Right atrium auricular region (tissue), 2 donors: ENCODE data around the gene LMO7. TPM values are rescaled to one million over a fixed set of nuclear protein-coding genes. Genes with fewer than 3 reads are reported as not detected.

Source experiments
- DNase-seq: peaks from one replicate; pipeline ENCODE4 v3.0.0-alpha.2; 2019; ENCODE audit warnings: low spot score
- H3K27ac ChIP-seq, 2 donors: fragments of 200-600 bp; sonication (generic); 1 replicate in 1 of 2; 2 replicates in 1 of 2; pipeline ENCODE4 v1.5.1; 2016 to 2019
- H3K27me3 ChIP-seq, 2 donors: fragments of 200-600 bp; sonication (generic); one replicate each; pipeline versions ENCODE4 v1.5.1 to v1.6.0; 2017 to 2019
- H3K36me3 ChIP-seq: fragments of 200-600 bp; sonication (generic); one replicate; pipeline ENCODE4 v1.5.1; 2016
- H3K4me1 ChIP-seq, 2 donors: fragments of 200-600 bp; sonication (generic); one replicate each; pipeline versions ENCODE4 v1.5.1 to v1.6.0; 2017 to 2019
- H3K4me3 ChIP-seq, 2 donors: fragments of 200-600 bp; sonication (generic); 1 replicate in 1 of 2; 2 replicates in 1 of 2; pipeline ENCODE4 v1.5.1; 2017 to 2019; ENCODE audit warnings: mild to moderate bottlenecking in 1 of 2, moderate library complexity in 1 of 2
- H3K9me3 ChIP-seq, 2 donors: fragments of 200-600 bp; sonication (generic); one replicate each; pipeline ENCODE4 v1.5.1; 2019
- total RNA-seq, 2 donors: library from RNA; depleted of rRNA; stranded (reverse); fragments of >200 nt; gene quantifications; one replicate each; pipeline ENCODE4 v1.1.0, GENCODE V29; 2016
- TF ChIP-seq, protein P1 (sequence below), 2 donors: fragments of 200-600 bp; sonication (generic); IDR thresholded peaks; one replicate each; pipeline ENCODE4 v1.5.1; 2019; ENCODE audit warnings: antibody characterized with exemption in 2 of 2

LMO7 gene
- total RNA-seq, 2 donors from 2014 or later, result 319 to 484 TPM

DNA sequence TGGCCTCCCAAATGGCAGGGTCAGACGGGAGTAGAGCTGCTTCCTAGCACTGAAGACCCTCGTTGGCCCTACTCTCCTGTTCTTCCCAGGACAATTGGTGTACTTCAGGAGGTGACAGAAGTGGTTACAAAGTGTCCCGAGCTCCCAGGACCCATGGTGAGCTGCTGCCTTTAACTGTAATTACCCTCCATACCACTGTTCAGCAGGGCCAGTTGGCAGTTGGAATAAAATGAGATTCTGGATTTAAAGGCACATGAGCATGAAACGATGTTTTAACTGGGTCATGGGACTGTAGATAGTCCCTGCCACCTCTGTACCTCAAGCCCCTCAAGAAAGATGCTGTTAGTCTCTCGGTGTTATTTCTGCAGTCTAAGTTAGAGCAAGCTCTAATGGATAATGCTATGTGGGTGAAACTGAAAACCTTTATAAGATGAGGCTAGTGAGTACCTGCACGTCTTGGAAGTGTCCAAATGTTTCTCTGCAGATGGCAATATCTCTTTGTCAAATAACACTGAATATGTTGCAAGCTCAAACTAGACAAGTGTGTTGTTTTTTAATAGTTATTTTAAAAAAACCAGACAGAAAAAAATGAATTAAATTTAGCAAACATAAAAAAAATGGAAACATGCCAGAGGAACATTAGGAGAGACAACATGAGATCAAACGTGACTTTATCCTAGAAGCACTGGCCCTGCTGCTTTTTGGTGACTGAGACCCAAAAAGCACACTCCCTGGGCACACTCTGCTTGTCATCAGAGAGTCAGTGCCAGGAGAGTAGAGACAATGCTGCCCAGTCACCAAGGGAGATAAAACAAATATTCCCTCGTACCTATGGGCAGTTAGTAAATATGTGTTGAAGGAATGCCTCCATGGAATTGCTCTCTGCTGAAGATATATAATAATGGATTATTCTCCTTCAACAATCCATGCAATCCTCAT is 266.3 kb downstream of the LMO7 start:
- H3K4me3 ChIP-seq, result no peak overlapping the region
- H3K9me3 ChIP-seq, result peaks cover 0 to 7% of the 10 kb centered on the region in 2 donors
- no peaks in the 10 kb centered on the region for H3K27me3 ChIP-seq
- H3K4me1 ChIP-seq, result peaks cover 0 to 6% of the 10 kb centered on the region in 2 donors
- no peak for DNase-seq
- TF ChIP-seq, protein P1, sequence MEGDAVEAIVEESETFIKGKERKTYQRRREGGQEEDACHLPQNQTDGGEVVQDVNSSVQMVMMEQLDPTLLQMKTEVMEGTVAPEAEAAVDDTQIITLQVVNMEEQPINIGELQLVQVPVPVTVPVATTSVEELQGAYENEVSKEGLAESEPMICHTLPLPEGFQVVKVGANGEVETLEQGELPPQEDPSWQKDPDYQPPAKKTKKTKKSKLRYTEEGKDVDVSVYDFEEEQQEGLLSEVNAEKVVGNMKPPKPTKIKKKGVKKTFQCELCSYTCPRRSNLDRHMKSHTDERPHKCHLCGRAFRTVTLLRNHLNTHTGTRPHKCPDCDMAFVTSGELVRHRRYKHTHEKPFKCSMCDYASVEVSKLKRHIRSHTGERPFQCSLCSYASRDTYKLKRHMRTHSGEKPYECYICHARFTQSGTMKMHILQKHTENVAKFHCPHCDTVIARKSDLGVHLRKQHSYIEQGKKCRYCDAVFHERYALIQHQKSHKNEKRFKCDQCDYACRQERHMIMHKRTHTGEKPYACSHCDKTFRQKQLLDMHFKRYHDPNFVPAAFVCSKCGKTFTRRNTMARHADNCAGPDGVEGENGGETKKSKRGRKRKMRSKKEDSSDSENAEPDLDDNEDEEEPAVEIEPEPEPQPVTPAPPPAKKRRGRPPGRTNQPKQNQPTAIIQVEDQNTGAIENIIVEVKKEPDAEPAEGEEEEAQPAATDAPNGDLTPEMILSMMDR (IDR thresholded peaks at IDR 0.05), result no peak
- H3K27ac ChIP-seq, result peak overlapping the region in 1 of 2 donors; percentile 64
- H3K36me3 ChIP-seq, result no peaks in the 10 kb centered on the region

DNA sequence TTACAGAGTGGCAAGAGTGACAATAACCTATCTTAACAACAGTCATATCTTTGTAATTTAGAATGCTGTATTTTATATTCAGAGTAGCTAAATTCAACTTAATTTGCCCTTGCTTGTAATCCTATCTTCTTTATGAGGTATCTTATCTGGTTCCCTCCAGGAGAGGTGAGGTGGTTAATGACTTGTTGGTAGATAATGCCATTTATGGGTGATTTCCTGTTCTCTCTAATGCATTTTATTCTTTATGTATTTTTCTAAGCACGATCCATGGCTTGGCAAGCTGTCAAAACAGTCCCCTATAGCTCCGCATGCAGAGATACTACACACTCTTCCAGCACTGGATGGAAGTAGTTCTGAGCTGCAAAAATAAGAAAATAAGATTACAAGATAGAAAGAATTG is 267.9 kb downstream of the LMO7 start:
- Histone ChIP-seq H3K27me3 (no peaks in the 10 kb centered on the region), H3K36me3 (no peaks in the 10 kb centered on the region), H3K4me3 (no peak overlapping the region), H3K27ac (no peak overlapping the region), H3K9me3 (peaks cover 0 to 7% of the 10 kb centered on the region in 2 donors), H3K4me1 (peaks cover 0 to 6% of the 10 kb centered on the region in 2 donors)
- TF ChIP-seq, protein P1 (IDR thresholded peaks at IDR 0.05), result no peak
- no peak for DNase-seq

DNA sequence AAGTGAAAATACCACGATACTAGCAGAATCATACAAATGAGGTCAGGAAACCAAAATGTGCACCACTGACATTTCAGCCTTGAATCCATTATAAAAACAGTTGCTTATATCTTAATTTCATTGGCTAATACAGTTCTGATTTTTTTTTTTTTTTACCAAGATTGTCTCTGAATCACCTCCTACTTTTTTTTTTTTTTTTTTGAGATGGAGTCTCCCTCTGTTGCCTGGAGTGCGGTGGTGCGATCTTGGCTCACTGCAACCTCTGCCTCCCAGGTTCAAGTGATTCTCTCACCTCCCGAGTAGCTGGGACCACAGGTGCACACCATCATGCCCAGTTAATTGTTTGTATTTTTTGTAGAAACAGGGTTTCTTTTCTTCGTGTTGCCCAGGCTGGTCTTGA is 270.2 kb downstream of the LMO7 start:
- no peak for DNase-seq
- Histone ChIP-seq H3K27ac (no peak overlapping the region), H3K4me1 (peaks cover 0 to 6% of the 10 kb centered on the region in 2 donors), H3K27me3 (no peaks in the 10 kb centered on the region), H3K4me3 (no peak overlapping the region), H3K9me3 (no peaks in the 10 kb centered on the region), H3K36me3 (no peaks in the 10 kb centered on the region)
- TF ChIP-seq, protein P1 (IDR thresholded peaks at IDR 0.05), result no peak

DNA sequence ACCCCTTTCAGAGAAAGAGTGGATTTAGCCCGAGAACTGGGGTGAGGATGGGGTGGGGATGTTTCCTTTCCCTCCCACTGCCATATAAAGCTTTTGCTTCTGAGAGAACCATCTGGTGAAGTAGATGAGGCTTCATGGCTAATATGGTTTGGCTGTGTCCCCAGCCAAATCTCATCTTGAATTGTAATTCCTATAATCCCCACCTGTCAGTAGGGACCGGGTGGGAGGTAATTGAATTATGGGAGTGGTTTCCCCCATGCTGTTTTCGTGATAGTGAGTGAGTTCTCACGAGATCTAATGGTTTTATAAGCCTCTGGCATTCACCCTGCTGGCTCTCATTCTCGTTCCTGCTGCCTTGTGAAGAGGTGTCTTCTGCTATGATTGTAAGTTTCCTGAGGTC is 270.9 kb downstream of the LMO7 start:
- no peaks in the 10 kb centered on the region for H3K27me3 ChIP-seq
- no peaks in the 10 kb centered on the region for H3K4me1 ChIP-seq
- no peak overlapping the region for H3K4me3 ChIP-seq
- TF ChIP-seq, protein P1 (IDR thresholded peaks at IDR 0.05), result no peak
- peak overlapping the region in 1 of 2 donors; percentile 14 for H3K27ac ChIP-seq
- DNase-seq, result no peak
- H3K9me3 ChIP-seq, result no peaks in the 10 kb centered on the region
- no peaks in the 10 kb centered on the region for H3K36me3 ChIP-seq

DNA sequence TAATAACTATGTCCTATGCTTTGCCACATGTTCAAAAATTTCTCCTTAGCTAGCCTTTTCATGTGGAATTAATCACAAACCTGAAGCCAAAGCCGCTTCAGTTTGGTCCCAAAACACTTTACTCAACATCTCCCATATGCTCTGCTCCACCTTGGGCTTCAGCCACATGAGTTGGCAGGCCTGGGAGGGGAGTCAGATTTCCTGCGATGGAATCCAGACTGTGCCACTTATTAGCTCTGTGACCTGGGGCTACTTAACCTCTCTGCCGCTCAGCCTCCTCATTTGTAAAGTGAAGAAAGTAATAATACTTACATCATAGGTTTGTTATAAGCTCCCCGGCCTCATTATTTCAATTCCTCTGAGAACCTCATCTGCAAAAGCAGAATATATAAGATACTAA is 272.0 kb downstream of the LMO7 start:
- peak overlapping the region in 1 of 2 donors; percentile 14 for H3K27ac ChIP-seq

More for the DNA sequence above, 272.0 kb downstream of the LMO7 start:
- H3K4me3 ChIP-seq, result no peak overlapping the region
- DNase-seq, result no peak
- no peaks in the 10 kb centered on the region for H3K36me3 ChIP-seq
- H3K4me1 ChIP-seq, result no peaks in the 10 kb centered on the region
- H3K27me3 ChIP-seq, result no peaks in the 10 kb centered on the region
- no peaks in the 10 kb centered on the region for H3K9me3 ChIP-seq
- TF ChIP-seq, protein P1 (IDR thresholded peaks at IDR 0.05), result no peak

Other genes with a start within 250 kb of the LMO7 start
- 100 to 1,000 TPM in 1 of 2 donors, 10 to 100 TPM in 1; 64.3 to 162 TPM for gene TBC1D4, start 154.2 kb upstream of the LMO7 start, total RNA-seq
- gene COMMD6, start 98.5 kb upstream of the LMO7 start, total RNA-seq, result 10 to 100 TPM; 48.1 to 89.4 TPM
- gene UCHL3, start 86.5 kb upstream of the LMO7 start, total RNA-seq, result 10 to 100 TPM; 17.2 to 17.7 TPM